SK-N-SH (cell line): ENCODE measurements around the gene CPLX1. TPM values are rescaled to one million over a fixed set of nuclear protein-coding genes. Genes with fewer than 3 reads are reported as not detected.

ENCODE experiments used
- CTCF ChIA-PET: fragments of 300-600, 350-600 bp; formaldehyde crosslinking; extraction: SDS; loops from one replicate; lab custom pipeline; 2021; lab: Yijun Ruan, JAX
- POLR2A ChIA-PET: fragments of 350-600 bp; sonication (Branson Sonifier 250); formaldehyde crosslinking; extraction: SDS; loops from one replicate; lab custom pipeline; 2020; ENCODE audit warnings: antibody characterized with exemption, inconsistent platforms; lab: Yijun Ruan, JAX
- DNase-seq: peaks from one replicate; pipeline ENCODE4 v3.0.0; 2012
- H2AFZ ChIP-seq: fragments of 200-600 bp; sonication (generic); 2 replicates; pipeline ENCODE4 v1.8.1; 2016; ENCODE audit warnings: antibody characterized with exemption, mild to moderate bottlenecking, low read depth
- H3F3A ChIP-seq: fragments of 200-600 bp; sonication (generic); replicated peaks from 2 replicates; pipeline ENCODE3; 2016; ENCODE audit warnings: antibody characterized with exemption, mild to moderate bottlenecking; ENCODE audit not compliant: insufficient read depth
- H3K27ac ChIP-seq, 2 experiments: fragments of 200-500 bp in 1 of 2; fragments of 200-600 bp in 1 of 2; sonication (Bioruptor generic) in 1 of 2; sonication (generic), shearing (Covaris generic) in 1 of 2; 2 replicates each; pipeline versions ENCODE4 v1.5.1 to v1.6.1; 2014 to 2016; ENCODE audit warnings: low read depth in 2 of 2, inconsistent platforms in 1 of 2, low read length in 1 of 2, mild to moderate bottlenecking in 1 of 2, mixed read lengths in 1 of 2
- H3K27me3 ChIP-seq: fragments of 200-600 bp; sonication (generic), shearing (Covaris generic); 2 replicates; pipeline ENCODE4 v1.6.1; 2016; ENCODE audit warnings: mixed run types; ENCODE audit not compliant: insufficient read depth
- H3K36me3 ChIP-seq, 2 experiments: fragments of 200-500 bp in 1 of 2; fragments of 200-600 bp in 1 of 2; sonication (Bioruptor generic) in 1 of 2; sonication (generic) in 1 of 2; replicated peaks in 1 of 2; 2 replicates each; pipeline versions ENCODE3 to v1.5.1; 2014 to 2016; ENCODE audit warnings: low read length in 1 of 2, mild to moderate bottlenecking in 1 of 2; ENCODE audit not compliant: insufficient read depth in 2 of 2, control insufficient read depth in 1 of 2
- H3K4me1 ChIP-seq, 2 experiments: fragments of 200-500 bp in 1 of 2; fragments of 200-600 bp in 1 of 2; sonication (Bioruptor generic) in 1 of 2; sonication (generic), shearing (Covaris generic) in 1 of 2; 2 replicates each; pipeline versions ENCODE4 v1.5.1 to v1.6.1; 2014 to 2016; ENCODE audit warnings: low read depth in 1 of 2, low read length in 1 of 2, mixed run types in 1 of 2; ENCODE audit not compliant: insufficient read depth in 2 of 2, control insufficient read depth in 1 of 2
- H3K4me2 ChIP-seq: fragments of 200-600 bp; sonication (generic), shearing (Covaris generic); 2 replicates; pipeline ENCODE4 v1.6.1; 2017; ENCODE audit warnings: mixed run types
- H3K4me3 ChIP-seq, 2 experiments: fragments of 200-500 bp in 1 of 2; fragments of 200-600 bp in 1 of 2; sonication (Bioruptor generic) in 1 of 2; sonication (generic), shearing (Covaris generic) in 1 of 2; 2 replicates each; pipeline versions ENCODE4 v1.5.1 to v1.8.1; 2014 to 2016; ENCODE audit warnings: low read depth in 2 of 2, inconsistent platforms in 1 of 2, low read length in 1 of 2, mild to moderate bottlenecking in 1 of 2, mixed read lengths in 1 of 2, moderate library complexity in 1 of 2
- H3K79me2 ChIP-seq: fragments of 200-600 bp; sonication (generic); 2 replicates; pipeline ENCODE4 v1.8.1; 2017; ENCODE audit warnings: mild to moderate bottlenecking; ENCODE audit not compliant: insufficient read depth
- H3K9ac ChIP-seq: fragments of 200-600 bp; sonication (generic); 2 replicates; pipeline ENCODE4 v1.6.1; 2017; ENCODE audit warnings: mixed run types
- H3K9me2 ChIP-seq: fragments of 200-600 bp; sonication (generic); 2 replicates; pipeline ENCODE4 v1.6.1; 2017; ENCODE audit warnings: mixed run types
- H3K9me3 ChIP-seq: fragments of 200-600 bp; sonication (generic); 2 replicates; pipeline ENCODE4 v1.6.1; 2017; ENCODE audit warnings: mixed run types, mild to moderate bottlenecking, moderate library complexity
- H4K20me1 ChIP-seq: fragments of 200-600 bp; sonication (generic); 2 replicates; pipeline ENCODE4 v1.6.1; 2017; ENCODE audit warnings: mild to moderate bottlenecking, mixed run types; ENCODE audit not compliant: insufficient read depth
- EP300 ChIP-seq, 2 experiments: IDR thresholded peaks; 2 replicates each; pipeline versions ENCODE4 v1.4.0 to v1.6.1; 2012; ENCODE audit warnings: borderline replicate concordance in 1 of 2, low read depth in 1 of 2, low read length in 1 of 2
- RAD21 ChIP-seq: IDR thresholded peaks from 2 replicates; pipeline ENCODE4 v1.6.1; 2012; ENCODE audit warnings: mild to moderate bottlenecking, low read length
- SMC3 ChIP-seq: IDR thresholded peaks from 2 replicates; pipeline ENCODE4 v1.6.1; 2012; ENCODE audit warnings: low read depth, low read length, improper control_type of control experiment
- WGBS: methylation state at CpG from one replicate; pipeline ENCODE4 v1.1.6; 2017; ENCODE audit warnings: low lambda C conversion rate; 5-methylcytosine and 5-hydroxymethylcytosine counted together
- polyA plus RNA-seq, 3 experiments: library from polyadenylated mRNA; depleted of rRNA; stranded (reverse); fragments of >200 nt; gene quantifications; 2 replicates each; pipeline ENCODE4 v1.2.3, GENCODE V29; 2012
- TF ChIP-seq, protein P1 (sequence below): IDR thresholded peaks from 2 replicates; pipeline ENCODE4 v1.6.1; 2012; ENCODE audit warnings: mild to moderate bottlenecking, low read depth, low read length, moderate library complexity
- TF ChIP-seq, protein P2 (sequence below): fragments of 200-600 bp; sonication (generic); IDR thresholded peaks from 2 replicates; pipeline ENCODE4 v1.6.1; 2017; ENCODE audit warnings: antibody characterized with exemption, mild to moderate bottlenecking, moderate library complexity
- TF ChIP-seq, protein P3 (sequence below): fragments of 150-350 bp; IDR thresholded peaks from 2 replicates; pipeline ENCODE4 v1.6.1; 2017; ENCODE audit warnings: antibody characterized with exemption, low read length, low read depth, borderline replicate concordance

The CPLX1 gene
- polyA plus RNA-seq, 1 of the 3 experiments (the other 2 are of a cell fraction), result 0.56 TPM

DNA sequence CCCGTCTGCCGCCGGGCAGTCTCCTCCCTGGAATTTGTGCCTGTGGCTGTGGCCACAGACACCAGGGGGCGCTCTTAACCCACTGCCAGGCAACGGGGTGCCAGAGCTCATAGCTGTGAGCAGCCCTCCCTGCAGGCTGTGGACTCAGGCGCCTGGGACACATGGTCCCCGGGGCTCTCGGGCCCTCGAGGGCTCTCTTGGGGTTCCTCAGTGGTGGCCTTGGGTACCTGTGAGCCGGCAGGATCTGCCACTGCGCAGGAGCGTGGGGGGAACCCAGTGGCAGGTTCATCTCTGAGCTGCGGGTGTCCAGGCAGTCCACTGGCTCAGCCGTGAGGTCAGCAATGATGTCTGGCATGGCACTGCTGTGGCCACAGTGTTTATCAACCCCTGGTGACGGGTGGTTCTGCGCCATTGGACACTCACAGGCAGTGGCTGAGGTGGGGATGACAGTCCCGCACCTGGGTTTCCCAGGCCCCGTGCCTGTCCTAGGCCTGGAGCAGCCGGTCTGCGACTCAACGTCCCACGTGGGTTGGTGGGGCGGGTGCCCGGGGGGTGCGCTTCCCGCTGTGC, 83.1 kb downstream of the CPLX1 start:
- Histone ChIP-seq H3K79me2 (0 out of 2 replicates have a peak, but pooled peaks cover 4% of the 10 kb centered on the region), H3K4me3 (no peak overlapping the region; a peak in 1 of 4 replicates), H4K20me1 (peaks cover 18% of the 10 kb centered on the region), H3K27me3 (no peaks in the 10 kb centered on the region), H2AFZ (no peak overlapping the region), H3K4me2 (no peak overlapping the region), H3F3A (peaks cover 10% of the 10 kb centered on the region), H3K36me3 (peaks cover 14 to 36% of the 10 kb centered on the region in 2 experiments), H3K9ac (no peak overlapping the region), H3K4me1 (no peaks in the 10 kb centered on the region), H3K9me3 (no peaks in the 10 kb centered on the region), H3K27ac (no peak overlapping the region; a peak in 1 of 4 replicates), H3K9me2 (no peaks in the 10 kb centered on the region)
- DNase-seq, result peak; percentile 93
- CTCF ChIA-PET, result interaction anchor here (0.7 to 2.6 kb wide), 36 partner anchors 9 to 258 kb away, joined by 3 to 27 read pairs (median 6); partner anchors contain the start of genes IDUA and SLC26A1
- 36% methylated on average over 12 of the region's 26 CpGs for WGBS
- TF ChIP-seq, protein P1, sequence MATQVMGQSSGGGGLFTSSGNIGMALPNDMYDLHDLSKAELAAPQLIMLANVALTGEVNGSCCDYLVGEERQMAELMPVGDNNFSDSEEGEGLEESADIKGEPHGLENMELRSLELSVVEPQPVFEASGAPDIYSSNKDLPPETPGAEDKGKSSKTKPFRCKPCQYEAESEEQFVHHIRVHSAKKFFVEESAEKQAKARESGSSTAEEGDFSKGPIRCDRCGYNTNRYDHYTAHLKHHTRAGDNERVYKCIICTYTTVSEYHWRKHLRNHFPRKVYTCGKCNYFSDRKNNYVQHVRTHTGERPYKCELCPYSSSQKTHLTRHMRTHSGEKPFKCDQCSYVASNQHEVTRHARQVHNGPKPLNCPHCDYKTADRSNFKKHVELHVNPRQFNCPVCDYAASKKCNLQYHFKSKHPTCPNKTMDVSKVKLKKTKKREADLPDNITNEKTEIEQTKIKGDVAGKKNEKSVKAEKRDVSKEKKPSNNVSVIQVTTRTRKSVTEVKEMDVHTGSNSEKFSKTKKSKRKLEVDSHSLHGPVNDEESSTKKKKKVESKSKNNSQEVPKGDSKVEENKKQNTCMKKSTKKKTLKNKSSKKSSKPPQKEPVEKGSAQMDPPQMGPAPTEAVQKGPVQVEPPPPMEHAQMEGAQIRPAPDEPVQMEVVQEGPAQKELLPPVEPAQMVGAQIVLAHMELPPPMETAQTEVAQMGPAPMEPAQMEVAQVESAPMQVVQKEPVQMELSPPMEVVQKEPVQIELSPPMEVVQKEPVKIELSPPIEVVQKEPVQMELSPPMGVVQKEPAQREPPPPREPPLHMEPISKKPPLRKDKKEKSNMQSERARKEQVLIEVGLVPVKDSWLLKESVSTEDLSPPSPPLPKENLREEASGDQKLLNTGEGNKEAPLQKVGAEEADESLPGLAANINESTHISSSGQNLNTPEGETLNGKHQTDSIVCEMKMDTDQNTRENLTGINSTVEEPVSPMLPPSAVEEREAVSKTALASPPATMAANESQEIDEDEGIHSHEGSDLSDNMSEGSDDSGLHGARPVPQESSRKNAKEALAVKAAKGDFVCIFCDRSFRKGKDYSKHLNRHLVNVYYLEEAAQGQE, result no peak
- TF ChIP-seq, protein P2, sequence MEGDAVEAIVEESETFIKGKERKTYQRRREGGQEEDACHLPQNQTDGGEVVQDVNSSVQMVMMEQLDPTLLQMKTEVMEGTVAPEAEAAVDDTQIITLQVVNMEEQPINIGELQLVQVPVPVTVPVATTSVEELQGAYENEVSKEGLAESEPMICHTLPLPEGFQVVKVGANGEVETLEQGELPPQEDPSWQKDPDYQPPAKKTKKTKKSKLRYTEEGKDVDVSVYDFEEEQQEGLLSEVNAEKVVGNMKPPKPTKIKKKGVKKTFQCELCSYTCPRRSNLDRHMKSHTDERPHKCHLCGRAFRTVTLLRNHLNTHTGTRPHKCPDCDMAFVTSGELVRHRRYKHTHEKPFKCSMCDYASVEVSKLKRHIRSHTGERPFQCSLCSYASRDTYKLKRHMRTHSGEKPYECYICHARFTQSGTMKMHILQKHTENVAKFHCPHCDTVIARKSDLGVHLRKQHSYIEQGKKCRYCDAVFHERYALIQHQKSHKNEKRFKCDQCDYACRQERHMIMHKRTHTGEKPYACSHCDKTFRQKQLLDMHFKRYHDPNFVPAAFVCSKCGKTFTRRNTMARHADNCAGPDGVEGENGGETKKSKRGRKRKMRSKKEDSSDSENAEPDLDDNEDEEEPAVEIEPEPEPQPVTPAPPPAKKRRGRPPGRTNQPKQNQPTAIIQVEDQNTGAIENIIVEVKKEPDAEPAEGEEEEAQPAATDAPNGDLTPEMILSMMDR, result peak; percentile 91
- TF ChIP-seq SMC3 (peak; percentile 73), RAD21 (peak; percentile 78), EP300 (IDR thresholded peaks at IDR 0.05; ENCODE audit: borderline replicate concordance in 1 of 2, low read depth in 1 of 2, low read length in 1 of 2) (no peak)
- TF ChIP-seq, protein P3, sequence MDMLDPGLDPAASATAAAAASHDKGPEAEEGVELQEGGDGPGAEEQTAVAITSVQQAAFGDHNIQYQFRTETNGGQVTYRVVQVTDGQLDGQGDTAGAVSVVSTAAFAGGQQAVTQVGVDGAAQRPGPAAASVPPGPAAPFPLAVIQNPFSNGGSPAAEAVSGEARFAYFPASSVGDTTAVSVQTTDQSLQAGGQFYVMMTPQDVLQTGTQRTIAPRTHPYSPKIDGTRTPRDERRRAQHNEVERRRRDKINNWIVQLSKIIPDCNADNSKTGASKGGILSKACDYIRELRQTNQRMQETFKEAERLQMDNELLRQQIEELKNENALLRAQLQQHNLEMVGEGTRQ, result no peak
- POLR2A ChIA-PET, result interaction anchor here (0.5 to 0.6 kb wide), 2 partner anchors 181 to 301 kb away, joined by 3 read pairs; no protein-coding TSS in a partner anchor
